Stimulated activated memory B cell treated with anti-CD40 and anti-IgM and Interleukin-4, amounts not matched to agents 10 μg/mL and 1 μg/mL and 100 μg/mL, for 72 hours (primary cell): ENCODE data around the gene ATP6V1B1.
"Not testable (repeated sequence)": the region's sequence is repeated elsewhere in the genome, so short reads cannot be mapped to it uniquely, and the experiment has no call there.

Experiments used
- ATAC-seq: fragments of 150-1000 bp; cut with Tn5 transposase; 2 replicates; pipeline ENCODE4 v1.10.0; 2021
- H3K27ac Mint-ChIP-seq: one replicate; pipeline ENCODE4 v1.8.0; 2022; ENCODE audit warnings: mild to moderate bottlenecking, mixed read lengths
- H3K27me3 Mint-ChIP-seq: one replicate; pipeline ENCODE4 v1.8.0; 2022; ENCODE audit warnings: mixed read lengths
- H3K36me3 Mint-ChIP-seq: one replicate; pipeline ENCODE4 v1.8.0; 2022; ENCODE audit warnings: mixed read lengths
- H3K4me1 Mint-ChIP-seq: one replicate; pipeline ENCODE4 v1.8.0; 2022; ENCODE audit warnings: mixed read lengths
- H3K4me3 Mint-ChIP-seq: one replicate; pipeline ENCODE4 v1.8.0; 2022; ENCODE audit warnings: mild to moderate bottlenecking, moderate library complexity, mixed read lengths
- H3K9me3 Mint-ChIP-seq: one replicate; pipeline ENCODE4 v1.8.0; 2022; ENCODE audit warnings: mixed read lengths

The ATP6V1B1 gene

GRCh38 chr2:71003966-71004755, 68.5 kb downstream of the ATP6V1B1 start:
- Mint-ChIP-seq H3K4me1 (peaks cover 18% of the 10 kb centered on the region), H3K4me3 (no peak overlapping the region), H3K27ac (no peak overlapping the region), H3K27me3 (peaks cover 24% of the 10 kb centered on the region), H3K9me3 (no peaks in the 10 kb centered on the region), H3K36me3 (no peaks in the 10 kb centered on the region)
- no peak for ATAC-seq

GRCh38 chr2:71004857-71005256, 69.2 kb downstream of the ATP6V1B1 start:
- Mint-ChIP-seq H3K9me3 (no peaks in the 10 kb centered on the region), H3K27me3 (peaks cover 31% of the 10 kb centered on the region), H3K4me3 (no peak overlapping the region), H3K27ac (no peak overlapping the region), H3K4me1 (peaks cover 13% of the 10 kb centered on the region), H3K36me3 (no peaks in the 10 kb centered on the region)
- ATAC-seq: no peak

- Mint-ChIP-seq H3K27me3 (peaks cover 38% of the 10 kb centered on the region), H3K4me3 (no peak overlapping the region), H3K9me3 (no peaks in the 10 kb centered on the region), H3K36me3 (no peaks in the 10 kb centered on the region), H3K4me1 (peaks cover 13% of the 10 kb centered on the region), H3K27ac (no peak overlapping the region)
- no peak for ATAC-seq
Observed at GRCh38 chr2:71005271-71006202, 69.8 kb downstream of the ATP6V1B1 start.

- no peak for ATAC-seq
- Mint-ChIP-seq H3K4me3 (no peak overlapping the region), H3K4me1 (peaks cover 5% of the 10 kb centered on the region), H3K27me3 (peaks cover 46% of the 10 kb centered on the region), H3K9me3 (no peaks in the 10 kb centered on the region), H3K27ac (no peak overlapping the region), H3K36me3 (no peaks in the 10 kb centered on the region)
Observed at GRCh38 chr2:71006323-71006722, 70.6 kb downstream of the ATP6V1B1 start.

- no peaks in the 10 kb centered on the region for H3K9me3 Mint-ChIP-seq
Observed at GRCh38 chr2:71006955-71007799, 71.5 kb downstream of the ATP6V1B1 start.

GRCh38 chr2:71008342-71008741, 72.6 kb downstream of the ATP6V1B1 start:
- no peaks in the 10 kb centered on the region for H3K4me1 Mint-ChIP-seq
- no peak overlapping the region for H3K4me3 Mint-ChIP-seq
- peaks cover 55% of the 10 kb centered on the region for H3K27me3 Mint-ChIP-seq

More at GRCh38 chr2:71006955-71007799, 71.5 kb downstream of the ATP6V1B1 start:
- peaks cover 55% of the 10 kb centered on the region for H3K27me3 Mint-ChIP-seq
- H3K36me3 Mint-ChIP-seq: no peaks in the 10 kb centered on the region
- H3K27ac Mint-ChIP-seq: no peak overlapping the region
- no peak for ATAC-seq
- no peak overlapping the region for H3K4me3 Mint-ChIP-seq
- H3K4me1 Mint-ChIP-seq: no peaks in the 10 kb centered on the region

GRCh38 chr2:71011786-71012185, 76.1 kb downstream of the ATP6V1B1 start:
- ATAC-seq, H3K36me3 Mint-ChIP-seq, H3K4me3 Mint-ChIP-seq, H3K27ac Mint-ChIP-seq, H3K4me1 Mint-ChIP-seq, H3K9me3 Mint-ChIP-seq: not testable (repeated sequence)
- peaks cover 42% of the 10 kb centered on the region for H3K27me3 Mint-ChIP-seq

More at GRCh38 chr2:71008342-71008741, 72.6 kb downstream of the ATP6V1B1 start:
- H3K27ac Mint-ChIP-seq: no peak overlapping the region
- no peaks in the 10 kb centered on the region for H3K9me3 Mint-ChIP-seq
- H3K36me3 Mint-ChIP-seq: no peaks in the 10 kb centered on the region
- ATAC-seq: no peak
